OCI-M2 (cell line): ENCODE data around the gene RASGRF2.
"Not testable (repeated sequence)": the region's sequence is repeated elsewhere in the genome, so short reads cannot be mapped to it uniquely, and the experiment has no call there.

Experiments
- DNase-seq: peaks from one replicate; lab custom pipeline; 2025; ENCODE audit not compliant: unreplicated experiment; lab: John Stamatoyannopoulos, UW

Gene RASGRF2

GRCh38 chr5:81068635-81069034 lies 108.5 kb downstream of the RASGRF2 start:
- DNase-seq: no peak

GRCh38 chr5:81069990-81070389 lies 109.8 kb downstream of the RASGRF2 start:
- DNase-seq: no peak

- DNase-seq: no peak
These were observed 110.5 kb downstream of the RASGRF2 start for GRCh38 chr5:81070571-81071255.

GRCh38 chr5:81075041-81075440 lies 114.9 kb downstream of the RASGRF2 start:
- no peak for DNase-seq

GRCh38 chr5:81077105-81077504 lies 116.9 kb downstream of the RASGRF2 start:
- DNase-seq: no peak

GRCh38 chr5:81078930-81079329 lies 118.8 kb downstream of the RASGRF2 start:
- DNase-seq: no peak

- DNase-seq: no peak
These were observed 120.8 kb downstream of the RASGRF2 start for GRCh38 chr5:81080809-81081460.

GRCh38 chr5:81081461-81081835 lies 121.3 kb downstream of the RASGRF2 start:
- no peak for DNase-seq

- no peak for DNase-seq
These were observed 126.7 kb downstream of the RASGRF2 start for GRCh38 chr5:81086881-81087281.

- no peak for DNase-seq
These were observed 131.0 kb downstream of the RASGRF2 start for GRCh38 chr5:81091199-81091598.

GRCh38 chr5:81093536-81094196 lies 133.5 kb downstream of the RASGRF2 start:
- no peak for DNase-seq

GRCh38 chr5:81095835-81096234 lies 135.7 kb downstream of the RASGRF2 start:
- DNase-seq: no peak

GRCh38 chr5:81097713-81098112 lies 137.6 kb downstream of the RASGRF2 start:
- DNase-seq: no peak

- no peak for DNase-seq
These were observed 145.2 kb downstream of the RASGRF2 start for GRCh38 chr5:81105261-81105877.

- DNase-seq: no peak
These were observed 155.1 kb downstream of the RASGRF2 start for GRCh38 chr5:81115261-81115660.

GRCh38 chr5:81117566-81117965 lies 157.4 kb downstream of the RASGRF2 start:
- no peak for DNase-seq

- DNase-seq: no peak
These were observed 161.1 kb downstream of the RASGRF2 start for GRCh38 chr5:81121273-81121672.

GRCh38 chr5:81121836-81122630 lies 161.9 kb downstream of the RASGRF2 start:
- DNase-seq: no peak

GRCh38 chr5:81124689-81125088 lies 164.5 kb downstream of the RASGRF2 start:
- not testable (repeated sequence) for DNase-seq

GRCh38 chr5:81125959-81126358 lies 165.8 kb downstream of the RASGRF2 start:
- DNase-seq: no peak

GRCh38 chr5:81128416-81128815 lies 168.3 kb downstream of the RASGRF2 start:
- no peak for DNase-seq
